ENCODE data around the gene CASP1.

CASP1 gene

DNA sequence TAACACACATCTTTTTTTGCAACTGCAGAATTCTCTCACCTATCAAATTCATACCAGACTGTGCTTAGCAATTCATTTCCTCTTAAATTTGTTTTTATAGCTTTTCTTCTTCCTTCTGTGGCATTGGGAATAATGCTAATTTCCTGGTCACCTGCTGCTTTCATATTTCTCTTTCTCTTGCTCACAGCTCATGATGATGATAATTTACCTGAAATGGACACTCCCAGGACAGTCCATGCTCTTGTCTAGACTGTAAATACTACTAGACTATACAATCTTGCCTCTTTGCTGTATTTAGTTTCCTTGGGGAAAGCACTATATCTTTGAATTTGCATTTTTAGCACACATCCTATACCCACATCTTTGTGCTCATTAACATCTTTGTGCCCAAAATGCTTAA, 27.5 kb downstream of the CASP1 start:
- no peak overlapping the region for H3K27ac ChIP-seq (ENCODE audit: low read length)
- no peaks in the 10 kb centered on the region for H3K79me2 ChIP-seq (ENCODE audit: low read length)
- H3K4me3 ChIP-seq (ENCODE audit: low read length): no peak overlapping the region
- H3K4me1 ChIP-seq (ENCODE audit: low read length): peaks cover 6% of the 10 kb centered on the region; the same call in 1 of the 2 replicates
- H3K9me3 ChIP-seq (replicated peaks; ENCODE audit: insufficient read depth, low read length): no peaks in the 10 kb centered on the region
- H3K4me2 ChIP-seq (ENCODE audit: low read depth, low read length): no peak overlapping the region; the same call in 1 of the 2 replicates
- H3F3A ChIP-seq (ENCODE audit: insufficient read depth, low read length): no peaks in the 10 kb centered on the region
- no peak overlapping the region for H3K9ac ChIP-seq (ENCODE audit: low read length)
- no peaks in the 10 kb centered on the region for H4K20me1 ChIP-seq (ENCODE audit: insufficient read depth, low read length)
- TF ChIP-seq EZH2 (optimal IDR thresholded peaks at IDR 0.05; ENCODE audit: low read depth, low read length) (no peak), EZH2phosphoT487 (IDR thresholded peaks at IDR 0.05; ENCODE audit: low read length) (no peak)
- TF ChIP-seq, protein P1, sequence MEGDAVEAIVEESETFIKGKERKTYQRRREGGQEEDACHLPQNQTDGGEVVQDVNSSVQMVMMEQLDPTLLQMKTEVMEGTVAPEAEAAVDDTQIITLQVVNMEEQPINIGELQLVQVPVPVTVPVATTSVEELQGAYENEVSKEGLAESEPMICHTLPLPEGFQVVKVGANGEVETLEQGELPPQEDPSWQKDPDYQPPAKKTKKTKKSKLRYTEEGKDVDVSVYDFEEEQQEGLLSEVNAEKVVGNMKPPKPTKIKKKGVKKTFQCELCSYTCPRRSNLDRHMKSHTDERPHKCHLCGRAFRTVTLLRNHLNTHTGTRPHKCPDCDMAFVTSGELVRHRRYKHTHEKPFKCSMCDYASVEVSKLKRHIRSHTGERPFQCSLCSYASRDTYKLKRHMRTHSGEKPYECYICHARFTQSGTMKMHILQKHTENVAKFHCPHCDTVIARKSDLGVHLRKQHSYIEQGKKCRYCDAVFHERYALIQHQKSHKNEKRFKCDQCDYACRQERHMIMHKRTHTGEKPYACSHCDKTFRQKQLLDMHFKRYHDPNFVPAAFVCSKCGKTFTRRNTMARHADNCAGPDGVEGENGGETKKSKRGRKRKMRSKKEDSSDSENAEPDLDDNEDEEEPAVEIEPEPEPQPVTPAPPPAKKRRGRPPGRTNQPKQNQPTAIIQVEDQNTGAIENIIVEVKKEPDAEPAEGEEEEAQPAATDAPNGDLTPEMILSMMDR (IDR thresholded peaks at IDR 0.05; ENCODE audit: low read length): no peak
- no peaks in the 10 kb centered on the region for H3K36me3 ChIP-seq (replicated peaks; ENCODE audit: insufficient read depth, low read length)
- 0 out of 2 replicates have a peak, but pooled peaks cover 1% of the 10 kb centered on the region for H3K9me2 ChIP-seq (replicated peaks; ENCODE audit: insufficient read depth, low read length)
- no peaks in the 10 kb centered on the region for H3K27me3 ChIP-seq (replicated peaks; ENCODE audit: insufficient read depth, low read length)
- no peak for DNase-seq
- H2AFZ ChIP-seq (ENCODE audit: low read length): no peak overlapping the region

DNA sequence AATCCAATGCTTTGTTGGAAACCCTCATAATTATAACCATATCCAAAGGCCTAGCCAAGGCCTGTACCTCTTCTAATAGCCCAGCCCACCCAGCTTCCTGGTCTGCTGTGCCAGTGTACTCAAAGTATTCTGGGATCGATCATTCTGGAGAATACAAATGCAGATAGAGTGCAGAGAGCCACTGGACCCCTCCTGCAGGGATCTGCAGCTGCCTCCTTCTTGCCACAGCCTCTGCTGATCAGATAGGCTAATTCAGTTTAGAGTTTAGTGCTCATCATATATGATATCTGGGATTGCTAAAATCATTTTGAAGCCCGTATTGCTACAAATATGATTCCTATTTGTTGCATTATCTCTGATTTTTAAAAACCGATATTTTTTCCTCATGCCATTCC, 29.5 kb downstream of the CASP1 start:
- H3K9ac ChIP-seq (ENCODE audit: low read length): no peak overlapping the region
- no peak overlapping the region for H3K4me3 ChIP-seq (ENCODE audit: low read length)
- H3K9me2 ChIP-seq (replicated peaks; ENCODE audit: insufficient read depth, low read length): no peaks in the 10 kb centered on the region
- no peak overlapping the region for H3K27ac ChIP-seq (ENCODE audit: low read length)
- no peak overlapping the region for H2AFZ ChIP-seq (ENCODE audit: low read length)
- H3K4me1 ChIP-seq (ENCODE audit: low read length): peaks cover 6% of the 10 kb centered on the region; the same call in 1 of the 2 replicates
- H3K27me3 ChIP-seq (replicated peaks; ENCODE audit: insufficient read depth, low read length): no peaks in the 10 kb centered on the region
- TF ChIP-seq EZH2 (optimal IDR thresholded peaks at IDR 0.05; ENCODE audit: low read depth, low read length) (no peak), EZH2phosphoT487 (IDR thresholded peaks at IDR 0.05; ENCODE audit: low read length) (no peak)
- TF ChIP-seq, protein P1 (IDR thresholded peaks at IDR 0.05; ENCODE audit: low read length): no peak
- H3K4me2 ChIP-seq (ENCODE audit: low read depth, low read length): no peak overlapping the region
- no peaks in the 10 kb centered on the region for H4K20me1 ChIP-seq (ENCODE audit: insufficient read depth, low read length)
- H3K9me3 ChIP-seq (replicated peaks; ENCODE audit: insufficient read depth, low read length): no peaks in the 10 kb centered on the region
- DNase-seq: no peak
- H3K36me3 ChIP-seq (replicated peaks; ENCODE audit: insufficient read depth, low read length): no peaks in the 10 kb centered on the region
- no peaks in the 10 kb centered on the region for H3F3A ChIP-seq (ENCODE audit: insufficient read depth, low read length)
- H3K79me2 ChIP-seq (ENCODE audit: low read length): no peaks in the 10 kb centered on the region

- Histone ChIP-seq H3K9me2 (replicated peaks; ENCODE audit: insufficient read depth, low read length) (no peaks in the 10 kb centered on the region), H3F3A (ENCODE audit: insufficient read depth, low read length) (no peaks in the 10 kb centered on the region), H3K27ac (ENCODE audit: low read length) (no peak overlapping the region), H3K36me3 (replicated peaks; ENCODE audit: insufficient read depth, low read length) (no peaks in the 10 kb centered on the region), H3K4me3 (ENCODE audit: low read length) (no peak overlapping the region), H3K27me3 (replicated peaks; ENCODE audit: insufficient read depth, low read length) (no peaks in the 10 kb centered on the region), H2AFZ (ENCODE audit: low read length) (no peak overlapping the region), H3K4me2 (ENCODE audit: low read depth, low read length) (no peak overlapping the region), H4K20me1 (ENCODE audit: insufficient read depth, low read length) (no peaks in the 10 kb centered on the region), H3K79me2 (ENCODE audit: low read length) (no peaks in the 10 kb centered on the region), H3K9me3 (replicated peaks; ENCODE audit: insufficient read depth, low read length) (no peaks in the 10 kb centered on the region), H3K4me1 (ENCODE audit: low read length) (peaks cover 8% of the 10 kb centered on the region; the same call in 1 of the 2 replicates), H3K9ac (ENCODE audit: low read length) (no peak overlapping the region)
- DNase-seq: no peak
- TF ChIP-seq EZH2 (optimal IDR thresholded peaks at IDR 0.05; ENCODE audit: low read depth, low read length) (no peak), EZH2phosphoT487 (IDR thresholded peaks at IDR 0.05; ENCODE audit: low read length) (no peak)
- TF ChIP-seq, protein P1 (IDR thresholded peaks at IDR 0.05; ENCODE audit: low read length): no peak
These were observed 30.9 kb downstream of the CASP1 start for GRCh38 chr11:105004021-105004420.
